ENCODE results near the gene STAP2.

GRCh38 chr19:4295972-4296771, 42.5 kb downstream of the STAP2 start:
- no peak for TF ChIP-seq TAF1 (IDR thresholded peaks at IDR 0.05; ENCODE audit: borderline replicate concordance, low read depth, low read length)
- TF ChIP-seq POLR2A (IDR thresholded peaks at IDR 0.05; ENCODE audit: low read depth, low read length): no peak
- TF ChIP-seq POLR2AphosphoS5 (IDR thresholded peaks at IDR 0.05; ENCODE audit: low read depth, low read length): no peak

Data from GM12892 (cell line).